GM12801 (cell line): ENCODE measurements around the gene UBA3.

ENCODE experiments used
- CTCF ChIP-seq: IDR thresholded peaks from one replicate; pipeline ENCODE4 v1.5.1; 2011; ENCODE audit warnings: control low read depth; ENCODE audit not compliant: insufficient read length; ENCODE audit errors: extremely low read depth

Gene UBA3

GRCh38 chr3:69016901-69017300 lies 63.3 kb downstream of the UBA3 start:
- no peak for TF ChIP-seq CTCF

DNA sequence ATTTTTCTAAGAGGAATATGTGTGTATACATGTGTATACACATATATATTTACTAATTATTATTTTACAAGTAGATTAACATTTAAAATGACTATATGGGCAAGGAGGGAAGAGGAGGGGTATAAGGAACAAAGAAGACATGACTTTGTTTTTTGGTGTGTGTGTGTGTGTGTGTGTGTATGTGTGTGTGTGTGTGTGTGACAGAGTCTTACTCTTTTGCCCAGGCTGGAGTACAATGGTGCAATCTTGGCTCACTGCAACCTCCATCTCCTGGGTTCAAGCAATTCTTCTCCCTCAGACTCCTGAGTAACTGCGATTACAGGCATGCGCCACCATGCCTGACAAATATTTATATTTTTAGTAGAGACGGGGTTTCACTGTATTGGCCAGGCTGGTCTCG lies 64.1 kb downstream of the UBA3 start:
- no peak for TF ChIP-seq CTCF

DNA sequence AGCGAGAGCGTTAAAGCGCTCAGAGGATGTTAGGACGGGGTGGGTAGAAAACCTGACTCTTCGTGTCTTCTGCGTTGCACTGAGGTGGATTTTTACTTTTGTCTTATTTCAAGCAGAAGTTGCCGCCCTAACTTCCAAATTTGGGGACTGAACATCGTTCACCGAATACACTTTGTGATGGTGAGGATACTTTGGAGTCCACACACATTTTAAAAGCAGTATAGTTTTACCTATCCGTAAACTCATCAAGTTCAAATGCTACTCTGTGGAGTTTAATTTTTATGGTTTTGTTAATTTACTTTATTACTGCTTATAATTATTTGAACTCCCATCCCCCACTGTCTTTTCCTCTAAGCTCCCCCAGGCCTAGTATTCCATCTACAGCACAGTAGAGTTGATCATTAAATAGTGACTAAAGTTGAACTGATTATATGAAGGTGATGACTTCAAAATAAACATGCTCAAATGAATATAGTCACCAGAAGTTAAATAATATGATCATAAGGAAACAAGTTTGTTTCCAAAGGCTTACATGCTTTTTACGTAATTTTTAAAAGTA lies 66.1 kb downstream of the UBA3 start:
- no peak for TF ChIP-seq CTCF

GRCh38 chr3:69013253-69014021 lies 66.7 kb downstream of the UBA3 start, which contains the start of gene EOGT:
EOGT (minus strand) TSS chr3:69013684; CDS start chr3:69009846, 3,838 bp downstream.
- TF ChIP-seq CTCF: no peak

- TF ChIP-seq CTCF: no peak
These were observed 67.3 kb downstream of the UBA3 start for GRCh38 chr3:69012800-69013252.

GRCh38 chr3:69012100-69012799 lies 67.9 kb downstream of the UBA3 start:
- TF ChIP-seq CTCF: no peak

DNA sequence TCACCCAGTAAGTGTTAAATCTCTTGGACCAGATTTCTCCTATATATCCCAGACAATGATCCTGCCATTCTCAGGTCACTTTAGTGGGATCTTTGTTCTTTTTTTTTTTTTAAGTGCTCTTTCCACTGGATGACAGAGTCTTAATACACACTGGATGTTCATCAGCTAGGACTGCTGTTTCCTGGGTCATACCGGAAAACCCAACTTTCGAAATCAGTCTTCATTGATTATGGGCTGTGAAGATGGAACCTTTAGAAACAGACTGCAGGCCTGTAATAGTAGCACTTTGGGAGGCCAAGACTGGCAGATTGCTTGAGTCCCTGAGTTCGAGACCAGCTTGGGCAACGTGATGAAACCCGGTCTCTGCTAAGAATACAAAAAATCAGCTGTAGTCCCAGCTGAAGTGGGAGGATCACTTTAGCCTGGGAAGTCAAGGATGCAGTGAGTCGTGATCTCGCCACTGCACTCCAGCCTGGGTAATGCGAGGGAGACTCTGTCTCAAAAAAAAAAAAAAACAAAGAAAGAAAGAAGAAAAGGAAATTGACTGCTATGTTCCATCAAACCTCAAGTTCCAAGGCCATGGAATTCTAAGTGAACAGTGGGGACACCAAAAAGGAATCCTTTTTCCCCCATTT lies 69.0 kb downstream of the UBA3 start:
- TF ChIP-seq CTCF: no peak
